Measurements from ENCODE around the gene ARMH3.

DNA sequence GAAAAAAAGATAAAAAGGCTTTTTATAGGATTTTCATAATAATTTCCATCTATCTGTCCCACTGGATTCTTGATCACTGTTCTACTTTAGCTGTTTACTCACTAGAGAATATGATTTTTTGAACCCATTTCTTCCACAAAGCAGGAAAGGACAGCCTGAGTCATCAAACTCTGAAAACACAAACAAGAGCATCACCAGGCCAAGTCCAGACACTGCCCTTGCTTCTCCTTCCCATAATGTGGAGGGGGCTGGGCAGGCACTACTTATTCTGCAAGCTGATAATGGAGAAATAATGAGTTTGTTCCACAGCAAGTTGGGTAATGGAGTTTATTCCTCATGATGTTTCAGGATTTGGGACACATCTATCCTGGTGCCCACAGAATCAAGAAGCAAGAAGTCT, 199.3 kb downstream of the ARMH3 start:
- no peak for TF ChIP-seq POLR2AphosphoS5 (IDR thresholded peaks at IDR 0.05; ENCODE audit: low read depth, low read length)
- no peak for TF ChIP-seq FOXP2 (optimal IDR thresholded peaks at IDR 0.05; ENCODE audit: borderline replicate concordance, extremely low read depth, extremely low read length, insufficient read depth)
- TF ChIP-seq, protein P1, sequence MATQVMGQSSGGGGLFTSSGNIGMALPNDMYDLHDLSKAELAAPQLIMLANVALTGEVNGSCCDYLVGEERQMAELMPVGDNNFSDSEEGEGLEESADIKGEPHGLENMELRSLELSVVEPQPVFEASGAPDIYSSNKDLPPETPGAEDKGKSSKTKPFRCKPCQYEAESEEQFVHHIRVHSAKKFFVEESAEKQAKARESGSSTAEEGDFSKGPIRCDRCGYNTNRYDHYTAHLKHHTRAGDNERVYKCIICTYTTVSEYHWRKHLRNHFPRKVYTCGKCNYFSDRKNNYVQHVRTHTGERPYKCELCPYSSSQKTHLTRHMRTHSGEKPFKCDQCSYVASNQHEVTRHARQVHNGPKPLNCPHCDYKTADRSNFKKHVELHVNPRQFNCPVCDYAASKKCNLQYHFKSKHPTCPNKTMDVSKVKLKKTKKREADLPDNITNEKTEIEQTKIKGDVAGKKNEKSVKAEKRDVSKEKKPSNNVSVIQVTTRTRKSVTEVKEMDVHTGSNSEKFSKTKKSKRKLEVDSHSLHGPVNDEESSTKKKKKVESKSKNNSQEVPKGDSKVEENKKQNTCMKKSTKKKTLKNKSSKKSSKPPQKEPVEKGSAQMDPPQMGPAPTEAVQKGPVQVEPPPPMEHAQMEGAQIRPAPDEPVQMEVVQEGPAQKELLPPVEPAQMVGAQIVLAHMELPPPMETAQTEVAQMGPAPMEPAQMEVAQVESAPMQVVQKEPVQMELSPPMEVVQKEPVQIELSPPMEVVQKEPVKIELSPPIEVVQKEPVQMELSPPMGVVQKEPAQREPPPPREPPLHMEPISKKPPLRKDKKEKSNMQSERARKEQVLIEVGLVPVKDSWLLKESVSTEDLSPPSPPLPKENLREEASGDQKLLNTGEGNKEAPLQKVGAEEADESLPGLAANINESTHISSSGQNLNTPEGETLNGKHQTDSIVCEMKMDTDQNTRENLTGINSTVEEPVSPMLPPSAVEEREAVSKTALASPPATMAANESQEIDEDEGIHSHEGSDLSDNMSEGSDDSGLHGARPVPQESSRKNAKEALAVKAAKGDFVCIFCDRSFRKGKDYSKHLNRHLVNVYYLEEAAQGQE (IDR thresholded peaks at IDR 0.05; ENCODE audit: insufficient read depth in 1 of 2, low read depth in 2 of 2, low read length in 2 of 2): no peak

Data from PFSK-1 (cell line).